HepG2 (cell line): ENCODE data around the gene SLC9B2. TPM values are rescaled to one million over a fixed set of nuclear protein-coding genes. Genes with fewer than 3 reads are reported as not detected.

ENCODE experiments used
- ATF2 ChIP-seq: sonication (generic); formaldehyde crosslinking; IDR thresholded peaks from 2 replicates; pipeline ENCODE4 v1.4.0; 2020; ENCODE audit warnings: missing genetic modification reagents
- CREB3 ChIP-seq: sonication (generic); formaldehyde crosslinking; IDR thresholded peaks from 2 replicates; pipeline ENCODE4 v1.5.0; 2020; ENCODE audit warnings: missing genetic modification reagents
- CSRNP2 ChIP-seq: sonication (generic); formaldehyde crosslinking; conservative IDR thresholded peaks from 2 replicates; pipeline ENCODE4 v1.8.0; 2022; ENCODE audit warnings: low read depth, missing genetic modification reagents
- DMAP1 ChIP-seq: IDR thresholded peaks from 2 replicates; pipeline ENCODE4 v1.6.1; 2016
- JARID2 ChIP-seq: sonication (generic); formaldehyde crosslinking; IDR thresholded peaks from 2 replicates; pipeline ENCODE4 v1.8.1; 2023; ENCODE audit warnings: missing genetic modification reagents, inconsistent platforms; ENCODE audit not compliant: insufficient replicate concordance
- NFRKB ChIP-seq: fragments of 450-650 bp; IDR thresholded peaks from 2 replicates; pipeline ENCODE4 v1.6.1; 2017
- PAXIP1 ChIP-seq: sonication (generic); formaldehyde crosslinking; conservative IDR thresholded peaks from 2 replicates; pipeline ENCODE4 v1.4.0; 2020; ENCODE audit warnings: mild to moderate bottlenecking, missing genetic modification reagents, moderate library complexity
- PLSCR1 ChIP-seq: sonication (generic); formaldehyde crosslinking; IDR thresholded peaks from 2 replicates; pipeline ENCODE4 v1.5.0; 2020; ENCODE audit warnings: missing genetic modification reagents, mild to moderate bottlenecking, borderline replicate concordance
- POLR2AphosphoS2 ChIP-seq: IDR thresholded peaks from 2 replicates; pipeline ENCODE4 v1.6.1; 2011; ENCODE audit warnings: low read depth, low read length, improper control_type of control experiment
- SIX4 ChIP-seq: sonication (generic); formaldehyde crosslinking; IDR thresholded peaks from 2 replicates; pipeline ENCODE4 v1.4.0; 2020; ENCODE audit warnings: missing genetic modification reagents
- SMAD3 ChIP-seq: sonication (generic); formaldehyde crosslinking; IDR thresholded peaks from 2 replicates; pipeline ENCODE4 v1.4.0; 2020; ENCODE audit warnings: missing genetic modification reagents
- ZFP62 ChIP-seq: sonication (generic); formaldehyde crosslinking; IDR thresholded peaks from 2 replicates; pipeline ENCODE4 v1.4.0; 2020; ENCODE audit warnings: missing genetic modification reagents
- ZNF501 ChIP-seq: sonication (generic); formaldehyde crosslinking; IDR thresholded peaks from 2 replicates; pipeline ENCODE4 v1.5.1; 2020; ENCODE audit warnings: mild to moderate bottlenecking, moderate library complexity, missing genetic modification reagents
- ZNF784 ChIP-seq: sonication (generic); formaldehyde crosslinking; IDR thresholded peaks from 2 replicates; pipeline ENCODE4 v1.5.1; 2020; ENCODE audit warnings: missing genetic modification reagents, mild to moderate bottlenecking, borderline replicate concordance
- polyA plus RNA-seq, 8 experiments: library from polyadenylated mRNA; depleted of rRNA in 3 of 8; stranded (reverse) in 7 of 8; unstranded in 1 of 8; fragments of >200 nt; fragmentation: Illumina TruSeq in 4 of 8; extraction: Trizol in 4 of 8; gene quantifications; 2 replicates each; pipeline versions ENCODE4 v1.2.1 to v1.2.3, GENCODE V29; 2011 to 2016; ENCODE audit warnings: low read depth in 4 of 8, missing spikeins in 1 of 8, mixed read lengths in 1 of 8; ENCODE audit not compliant: insufficient read depth in 1 of 8
- total RNA-seq, 5 experiments: library from RNA; depleted of rRNA; stranded (reverse); fragments of >200 nt; fragmentation: Illumina TruSeq; extraction: Trizol; gene quantifications; 2 replicates each; pipeline ENCODE4 v1.2.3, GENCODE V29; 2016; ENCODE audit warnings: low read depth in 1 of 5
- TF ChIP-seq, protein P1 (sequence below): sonication (generic); formaldehyde crosslinking; IDR thresholded peaks from 2 replicates; pipeline ENCODE4 v1.4.0; 2020; ENCODE audit warnings: missing genetic modification reagents, borderline replicate concordance

SLC9B2 gene
- total and polyA plus RNA-seq, 2 of the 13 experiments (the other 11 are each of a cell fraction or from before 2014, with no cell fraction given): 23.5 to 38.5 TPM

GRCh38 chr4:103095080-103095479 lies 18.5 kb upstream of the SLC9B2 start (continued):
- TF ChIP-seq ZNF784 (CRISPR knock-in tag) (no peak), PAXIP1 (peak; percentile 43; the same call in 1 of the 2 replicates), ZFP62 (CRISPR knock-in tag) (no peak), POLR2AphosphoS2 (no peak), ZNF501 (no peak), CREB3 (CRISPR knock-in tag) (no peak), ATF2 (CRISPR knock-in tag) (no peak), SMAD3 (CRISPR knock-in tag) (no peak), SIX4 (CRISPR knock-in tag) (no peak), CSRNP2 (CRISPR knock-in tag) (no peak), DMAP1 (CRISPR knock-in tag) (no peak), NFRKB (no peak), JARID2 (CRISPR knock-in tag) (no peak), PLSCR1 (no peak)
- TF ChIP-seq, protein P1, sequence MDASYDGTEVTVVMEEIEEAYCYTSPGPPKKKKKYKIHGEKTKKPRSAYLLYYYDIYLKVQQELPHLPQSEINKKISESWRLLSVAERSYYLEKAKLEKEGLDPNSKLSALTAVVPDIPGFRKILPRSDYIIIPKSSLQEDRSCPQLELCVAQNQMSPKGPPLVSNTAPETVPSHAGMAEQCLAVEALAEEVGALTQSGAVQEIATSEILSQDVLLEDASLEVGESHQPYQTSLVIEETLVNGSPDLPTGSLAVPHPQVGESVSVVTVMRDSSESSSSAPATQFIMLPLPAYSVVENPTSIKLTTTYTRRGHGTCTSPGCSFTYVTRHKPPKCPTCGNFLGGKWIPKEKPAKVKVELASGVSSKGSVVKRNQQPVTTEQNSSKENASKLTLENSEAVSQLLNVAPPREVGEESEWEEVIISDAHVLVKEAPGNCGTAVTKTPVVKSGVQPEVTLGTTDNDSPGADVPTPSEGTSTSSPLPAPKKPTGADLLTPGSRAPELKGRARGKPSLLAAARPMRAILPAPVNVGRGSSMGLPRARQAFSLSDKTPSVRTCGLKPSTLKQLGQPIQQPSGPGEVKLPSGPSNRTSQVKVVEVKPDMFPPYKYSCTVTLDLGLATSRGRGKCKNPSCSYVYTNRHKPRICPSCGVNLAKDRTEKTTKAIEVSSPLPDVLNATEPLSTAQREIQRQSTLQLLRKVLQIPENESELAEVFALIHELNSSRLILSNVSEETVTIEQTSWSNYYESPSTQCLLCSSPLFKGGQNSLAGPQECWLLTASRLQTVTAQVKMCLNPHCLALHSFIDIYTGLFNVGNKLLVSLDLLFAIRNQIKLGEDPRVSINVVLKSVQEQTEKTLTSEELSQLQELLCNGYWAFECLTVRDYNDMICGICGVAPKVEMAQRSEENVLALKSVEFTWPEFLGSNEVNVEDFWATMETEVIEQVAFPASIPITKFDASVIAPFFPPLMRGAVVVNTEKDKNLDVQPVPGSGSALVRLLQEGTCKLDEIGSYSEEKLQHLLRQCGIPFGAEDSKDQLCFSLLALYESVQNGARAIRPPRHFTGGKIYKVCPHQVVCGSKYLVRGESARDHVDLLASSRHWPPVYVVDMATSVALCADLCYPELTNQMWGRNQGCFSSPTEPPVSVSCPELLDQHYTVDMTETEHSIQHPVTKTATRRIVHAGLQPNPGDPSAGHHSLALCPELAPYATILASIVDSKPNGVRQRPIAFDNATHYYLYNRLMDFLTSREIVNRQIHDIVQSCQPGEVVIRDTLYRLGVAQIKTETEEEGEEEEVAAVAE (CRISPR knock-in tag): no peak
